GM23248 (cell line): ENCODE results near the gene GNG3.

ENCODE experiments used
- EZH2 ChIP-seq: fragments of 200-600 bp; sonication (generic); IDR thresholded peaks from 2 replicates; pipeline ENCODE4 v1.6.1; 2018; ENCODE audit warnings: antibody characterized with exemption, mild to moderate bottlenecking; ENCODE audit not compliant: insufficient read depth, poor library complexity, severe bottlenecking
- EZH2phosphoT487 ChIP-seq: fragments of 200-600 bp; sonication (generic); IDR thresholded peaks from 2 replicates; pipeline ENCODE4 v1.6.1; 2018; ENCODE audit warnings: antibody characterized with exemption, moderate library complexity, mild to moderate bottlenecking, low read depth; ENCODE audit not compliant: insufficient read depth

GRCh38 chr11:62716816-62717215, 9.3 kb downstream of the GNG3 start:
- TF ChIP-seq EZH2phosphoT487 (no peak), EZH2 (no peak)
